GM19193 (cell line): ENCODE measurements around the gene ABCC1.

Source experiments
- POLR2A ChIP-seq: IDR thresholded peaks from 4 replicates; pipeline ENCODE4 v1.6.1; 2011; ENCODE audit not compliant: insufficient read depth, insufficient read length; ENCODE audit errors: extremely low read depth

ABCC1 gene

GRCh38 chr16:16032271-16032979 lies 83.0 kb downstream of the ABCC1 start:
- no peak for TF ChIP-seq POLR2A

DNA sequence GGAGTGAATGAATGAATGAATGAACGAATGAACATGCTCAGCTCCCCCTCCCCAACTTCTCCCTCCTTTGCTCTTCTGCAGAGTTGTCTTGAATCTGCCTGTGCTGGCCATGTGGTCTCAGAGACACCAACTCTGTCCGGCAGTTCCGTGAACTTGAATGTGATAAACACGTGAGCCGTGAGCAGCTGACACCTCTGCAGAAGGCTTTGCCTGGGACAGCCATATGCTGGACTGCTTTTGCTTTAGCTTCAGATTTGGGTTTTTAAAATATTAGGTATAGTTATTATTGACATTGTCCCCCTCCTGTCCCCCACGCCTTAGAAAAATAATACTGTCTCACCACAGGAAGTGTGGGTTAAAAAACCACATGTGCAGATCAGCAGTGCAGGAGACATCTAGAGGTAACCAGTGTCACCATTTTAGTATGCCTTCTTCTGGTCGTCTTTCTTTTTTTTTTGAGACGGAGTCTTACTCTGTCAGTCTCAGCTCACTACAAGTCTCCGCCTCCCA lies 83.8 kb downstream of the ABCC1 start:
- TF ChIP-seq POLR2A: no peak

- TF ChIP-seq POLR2A: no peak
Observed at GRCh38 chr16:16036359-16036792, 87.0 kb downstream of the ABCC1 start.

GRCh38 chr16:16037521-16037920 lies 88.1 kb downstream of the ABCC1 start:
- no peak for TF ChIP-seq POLR2A

- no peak for TF ChIP-seq POLR2A
Observed at GRCh38 chr16:16037970-16038369, 88.6 kb downstream of the ABCC1 start.

DNA sequence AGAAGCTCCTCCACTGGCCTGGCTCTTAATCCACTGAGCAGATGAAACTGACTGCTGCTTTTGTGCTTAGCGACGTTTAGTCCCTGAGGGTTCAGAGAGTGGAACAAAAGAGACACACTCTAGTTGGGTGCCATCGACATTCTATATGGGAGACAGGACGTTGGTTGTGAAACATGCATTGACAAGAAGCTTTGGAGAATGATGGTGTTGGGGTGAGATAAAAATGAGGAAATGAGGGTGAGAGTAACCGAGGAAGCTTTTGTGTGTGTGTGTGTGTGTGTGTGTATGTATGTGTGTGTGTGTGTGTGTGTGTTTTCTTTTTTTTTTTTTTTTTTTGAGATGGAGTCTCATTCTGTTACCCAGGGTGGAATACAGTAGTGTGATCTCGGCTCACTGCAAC lies 89.5 kb downstream of the ABCC1 start:
- no peak for TF ChIP-seq POLR2A

GRCh38 chr16:16041196-16041892 lies 91.9 kb downstream of the ABCC1 start:
- no peak for TF ChIP-seq POLR2A

- no peak for TF ChIP-seq POLR2A
Observed at GRCh38 chr16:16042076-16042475, 92.7 kb downstream of the ABCC1 start.

GRCh38 chr16:16045296-16045695 lies 95.9 kb downstream of the ABCC1 start:
- no peak for TF ChIP-seq POLR2A

- no peak for TF ChIP-seq POLR2A
Observed at GRCh38 chr16:16045879-16046278, 96.5 kb downstream of the ABCC1 start.

DNA sequence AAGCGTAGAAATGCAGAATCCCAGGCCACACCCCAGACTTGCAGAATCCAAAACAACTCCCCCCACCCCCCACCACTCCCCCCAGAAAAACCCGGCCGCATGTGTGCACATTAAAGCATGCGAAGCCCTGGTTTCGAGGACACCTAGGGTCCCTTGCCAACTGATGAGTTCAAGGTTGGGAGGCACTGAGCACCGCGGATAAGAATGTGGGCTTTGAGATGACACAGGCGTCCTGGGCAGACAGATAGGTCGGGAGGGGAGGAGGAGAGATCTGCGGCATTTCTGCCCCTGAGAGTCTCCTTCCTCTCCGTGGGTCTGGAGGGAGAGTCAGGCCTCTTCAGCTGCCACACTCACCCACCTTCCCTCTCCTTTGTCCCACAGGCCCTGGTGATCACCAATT lies 98.3 kb downstream of the ABCC1 start:
- no peak for TF ChIP-seq POLR2A

DNA sequence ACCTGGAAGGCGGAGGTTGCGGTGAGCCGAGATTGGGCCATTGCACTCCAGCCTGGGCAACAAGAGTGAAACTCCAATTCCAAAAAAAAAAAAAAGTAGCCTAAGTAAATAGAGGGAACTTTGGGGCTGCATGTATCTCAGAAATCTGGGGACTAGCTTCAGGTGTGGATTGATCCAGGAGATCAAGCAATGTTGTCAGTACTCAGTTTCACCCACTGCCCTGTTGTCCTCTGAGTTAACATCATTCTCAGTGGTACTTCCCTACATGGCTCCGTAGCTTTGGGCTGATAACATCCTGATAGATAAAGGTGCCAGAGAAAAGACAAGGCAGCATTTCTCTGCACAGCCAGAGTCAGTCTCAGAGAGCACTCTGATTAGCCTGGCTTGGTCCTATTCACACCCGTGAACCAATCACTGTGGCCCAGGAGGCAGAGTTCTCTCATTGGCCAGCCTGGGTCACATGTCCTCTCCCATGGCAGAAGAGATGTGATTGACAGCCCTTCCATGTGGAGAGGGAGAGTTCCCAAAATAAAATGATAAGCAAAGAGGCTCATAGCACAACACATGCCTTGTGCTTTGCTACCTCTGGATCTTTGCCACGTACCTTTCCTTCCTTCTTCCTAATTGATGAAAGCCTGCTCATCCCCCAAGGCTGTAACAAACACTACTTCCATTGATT lies 99.6 kb downstream of the ABCC1 start:
- TF ChIP-seq POLR2A: no peak

GRCh38 chr16:16050106-16050505 lies 100.7 kb downstream of the ABCC1 start:
- TF ChIP-seq POLR2A: no peak

GRCh38 chr16:16051132-16051531 lies 101.7 kb downstream of the ABCC1 start:
- TF ChIP-seq POLR2A: no peak

GRCh38 chr16:16052916-16053315 lies 103.5 kb downstream of the ABCC1 start:
- TF ChIP-seq POLR2A: no peak
